HG03066 (cell line): ENCODE data around the gene PXDC1.

Source experiments
- ATAC-seq: cut with Tn5 transposase; IDR thresholded peaks from one replicate; pipeline ENCODE4 v1.9.1; 2021; ENCODE audit warnings: low read depth; ENCODE audit not compliant: unreplicated experiment

PXDC1 gene, protein sequence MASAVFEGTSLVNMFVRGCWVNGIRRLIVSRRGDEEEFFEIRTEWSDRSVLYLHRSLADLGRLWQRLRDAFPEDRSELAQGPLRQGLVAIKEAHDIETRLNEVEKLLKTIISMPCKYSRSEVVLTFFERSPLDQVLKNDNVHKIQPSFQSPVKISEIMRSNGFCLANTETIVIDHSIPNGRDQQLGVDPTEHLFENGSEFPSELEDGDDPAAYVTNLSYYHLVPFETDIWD

DNA sequence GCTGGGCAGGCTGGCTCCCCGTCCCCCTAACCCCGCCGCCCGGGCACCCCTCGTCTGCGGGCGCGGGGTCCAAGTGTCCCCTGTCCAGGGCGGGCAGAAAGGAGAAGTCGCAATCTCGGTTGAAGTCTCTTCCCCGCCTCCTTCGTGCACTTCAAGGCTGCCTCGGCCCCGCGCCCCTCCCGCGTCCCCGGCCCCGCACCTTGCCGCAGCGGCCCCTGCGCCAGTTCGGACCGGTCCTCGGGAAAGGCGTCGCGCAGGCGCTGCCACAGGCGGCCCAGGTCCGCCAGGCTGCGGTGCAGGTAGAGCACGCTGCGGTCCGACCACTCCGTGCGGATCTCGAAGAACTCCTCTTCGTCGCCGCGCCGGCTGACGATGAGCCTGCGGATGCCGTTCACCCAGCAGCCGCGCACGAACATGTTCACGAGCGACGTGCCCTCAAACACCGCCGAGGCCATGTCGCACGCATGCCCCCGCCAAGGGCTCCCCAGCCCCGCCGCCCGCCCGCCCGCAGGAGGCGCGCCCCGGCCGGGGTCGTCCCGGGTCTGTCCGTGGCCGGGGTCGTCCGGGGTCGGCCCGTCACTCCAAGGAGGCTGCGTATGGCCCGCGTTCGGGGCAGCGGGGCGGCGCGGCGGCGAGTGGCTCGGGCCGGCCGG, at the start of gene PXDC1:
PXDC1 (minus strand) TSS at position 637 of the 653 bp plus-strand sequence; CDS start at position 455, 182 bp downstream.
- peak; percentile 6 for ATAC-seq

DNA sequence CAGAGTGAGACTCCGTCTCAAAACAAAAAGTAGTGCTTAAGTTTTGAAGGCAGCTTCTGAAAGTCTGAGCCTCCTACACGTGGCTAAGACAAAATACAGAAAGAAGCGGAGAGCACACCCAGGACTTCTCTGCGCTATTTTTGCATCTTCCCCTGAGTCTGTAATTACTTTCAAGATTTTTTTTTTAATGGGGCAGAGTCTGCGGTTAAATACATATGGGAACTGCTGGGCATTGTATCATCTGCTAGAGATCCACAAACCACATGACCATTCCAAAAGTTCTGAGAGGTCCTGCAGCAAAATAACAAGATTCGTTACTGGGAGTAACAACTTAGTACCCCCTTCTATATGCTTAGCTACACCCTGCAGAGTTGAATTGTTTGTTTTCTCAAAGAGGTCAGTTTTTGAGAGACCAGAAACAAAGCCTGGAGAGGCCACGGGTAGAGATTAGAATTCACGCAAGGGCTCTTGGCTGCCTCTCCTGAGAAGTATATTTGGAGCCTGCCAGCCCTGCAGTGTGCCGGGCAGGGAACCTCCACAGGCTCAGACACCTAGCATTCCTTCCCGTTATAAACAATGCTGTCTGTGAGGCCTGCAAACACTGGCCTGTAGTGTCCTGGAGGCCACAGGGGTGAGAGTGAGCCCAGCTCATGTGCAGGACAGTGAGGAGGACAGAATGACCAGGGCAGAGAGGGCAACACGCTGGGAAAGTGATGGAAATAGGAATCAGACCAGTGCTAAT, 49.5 kb upstream of the PXDC1 start:
- no peak for ATAC-seq

DNA sequence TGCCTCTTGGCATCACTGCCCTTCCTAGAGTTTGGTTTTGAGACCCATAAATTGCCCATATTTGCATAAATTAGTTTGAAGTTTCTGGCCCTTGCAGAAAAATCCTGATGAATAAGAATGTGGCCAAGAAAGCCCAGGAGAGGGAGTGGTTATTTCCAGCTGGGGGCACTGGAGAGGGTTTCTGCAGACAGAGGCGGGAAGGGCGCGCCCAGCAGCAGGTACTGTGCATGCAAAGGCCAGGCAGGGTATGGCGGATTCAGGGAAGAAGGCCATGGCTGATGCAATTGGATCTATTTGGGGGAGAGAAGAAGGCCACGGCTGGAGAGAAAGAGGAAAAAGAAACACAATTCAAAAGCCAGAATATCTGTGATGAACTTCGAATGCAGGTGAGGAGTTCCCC, 48.2 kb upstream of the PXDC1 start:
- ATAC-seq = no peak

DNA sequence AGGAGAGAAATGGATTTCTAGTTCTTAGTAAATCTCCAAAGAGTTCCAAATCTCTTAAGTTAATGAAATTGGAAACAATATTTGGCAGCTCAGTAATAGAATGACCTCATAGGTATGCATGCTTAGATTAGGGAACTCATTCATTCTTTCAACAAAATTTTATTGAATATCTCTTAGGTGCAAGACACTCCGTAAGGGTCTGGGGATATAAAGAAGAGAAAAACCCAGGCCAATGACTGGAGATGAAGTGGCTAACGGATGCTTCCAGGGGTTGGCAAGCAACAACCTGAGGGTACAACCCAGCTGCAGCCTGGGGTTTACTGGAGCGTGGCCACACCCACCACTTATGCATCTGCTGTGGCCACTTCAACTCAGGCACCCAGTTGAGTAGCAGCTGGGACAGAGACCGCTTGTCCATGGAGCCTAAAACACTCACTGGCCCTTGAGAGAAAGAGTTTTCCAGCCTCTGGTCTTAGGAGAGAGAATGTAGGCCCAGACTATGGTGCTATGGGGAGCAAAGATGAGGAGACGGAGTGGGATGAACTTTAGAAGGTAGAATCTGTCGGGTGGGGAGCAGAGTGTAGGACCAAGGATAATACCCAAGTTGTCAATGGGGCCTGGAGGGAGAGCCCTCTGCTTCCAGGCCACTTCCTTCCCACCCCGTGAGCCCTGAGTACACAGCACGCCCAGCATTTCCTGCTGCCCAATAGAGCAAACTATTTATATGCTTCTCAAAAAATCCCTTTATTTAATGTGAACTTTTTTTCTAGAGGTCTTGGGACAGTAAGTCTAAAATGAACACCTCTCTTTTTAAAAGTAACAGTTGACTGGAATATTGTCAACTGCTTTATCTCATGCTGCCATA, 46.8 kb upstream of the PXDC1 start:
- no peak for ATAC-seq

DNA sequence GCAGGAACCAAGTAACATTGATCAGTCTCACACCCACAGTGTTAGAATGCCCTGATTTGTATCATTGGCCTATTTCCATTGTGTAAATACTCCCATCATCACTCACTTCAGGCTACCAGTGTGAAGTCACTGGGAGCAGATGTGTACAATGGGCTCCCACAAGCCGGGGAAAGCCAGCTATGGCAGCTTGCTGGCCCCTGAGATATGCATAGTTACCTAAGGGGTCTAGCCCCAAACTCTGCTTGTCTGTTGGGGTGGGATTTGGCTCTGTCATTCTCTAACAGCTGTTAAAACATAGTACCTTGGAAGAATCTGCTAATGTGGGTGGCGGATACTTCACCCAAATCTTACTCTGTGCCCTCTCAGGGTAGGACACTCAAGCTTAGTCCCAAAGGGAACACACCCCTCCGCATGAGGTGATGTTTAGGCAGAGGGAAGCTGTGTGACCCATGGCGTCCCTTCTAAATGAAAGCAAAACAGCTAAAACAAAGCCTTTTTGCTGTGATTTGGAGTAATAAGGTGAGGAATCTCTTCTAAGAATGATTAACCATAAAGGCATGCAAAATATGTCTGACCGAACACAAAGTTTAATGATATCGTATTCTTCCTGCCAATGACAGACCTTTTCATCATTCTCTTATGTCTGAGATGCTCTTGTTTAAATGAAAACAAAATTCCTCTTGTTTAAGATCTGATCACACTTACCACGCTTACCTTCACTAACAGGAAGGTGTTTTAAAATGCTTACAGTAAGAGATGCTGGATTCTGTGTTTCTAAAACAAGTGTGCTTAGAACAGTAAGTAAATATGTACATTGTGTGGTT, 45.9 kb upstream of the PXDC1 start:
- ATAC-seq = no peak

DNA sequence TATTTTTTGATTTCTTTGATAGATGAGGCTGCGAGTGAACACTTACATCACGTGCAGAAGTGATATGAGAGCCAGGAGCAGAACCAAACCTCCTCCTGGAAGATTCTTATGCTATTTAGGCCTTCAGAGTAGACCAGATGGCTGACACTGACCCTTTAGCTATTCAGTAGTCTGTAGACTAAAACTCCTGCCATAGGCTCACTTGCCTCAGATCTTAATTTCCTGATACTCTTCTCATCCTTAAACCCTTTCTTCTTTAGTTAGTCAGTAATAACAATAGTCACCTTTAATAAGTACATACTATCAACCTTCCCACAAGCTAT, 45.2 kb upstream of the PXDC1 start:
- no peak for ATAC-seq

DNA sequence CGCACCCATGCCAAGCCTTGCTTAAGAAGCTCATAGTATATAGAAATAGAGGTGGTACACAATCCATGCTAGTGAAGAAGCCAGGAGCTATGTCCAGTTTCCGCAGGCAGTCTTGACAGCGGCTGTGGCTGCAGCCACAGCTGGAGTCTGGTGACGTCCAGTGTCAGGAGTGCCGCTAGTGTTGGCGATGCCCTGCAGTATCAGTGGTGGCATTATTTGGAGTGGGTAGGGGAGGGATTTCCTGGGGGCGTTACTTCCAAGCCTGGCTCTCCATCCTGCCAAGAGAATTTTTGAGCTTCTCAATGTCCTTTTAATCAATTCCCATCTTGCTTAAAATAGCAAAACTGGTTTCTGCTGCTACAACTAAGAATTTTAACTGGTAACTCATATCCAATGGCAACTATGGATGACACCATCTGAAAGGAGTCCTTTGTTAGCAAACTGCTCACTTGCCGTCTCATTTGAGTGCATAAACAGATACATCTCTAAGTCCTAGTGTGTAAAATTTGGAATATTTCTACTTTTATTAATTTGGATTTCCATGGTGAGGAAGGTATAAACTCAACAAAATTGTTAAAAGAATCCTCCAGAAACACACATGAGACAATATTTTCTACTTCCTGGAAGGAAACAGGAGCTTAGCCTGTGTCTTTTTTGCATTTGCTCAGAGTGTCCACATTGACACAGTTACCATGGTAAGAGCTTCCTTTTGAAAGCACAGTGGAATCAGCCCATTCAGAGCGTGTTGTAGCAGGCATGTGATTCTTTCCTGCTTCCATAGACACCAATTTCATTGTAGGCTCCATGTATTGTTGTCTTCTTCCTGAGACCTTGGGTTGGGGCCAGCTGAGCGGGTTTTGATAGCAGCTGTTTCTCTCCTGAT, 44.6 kb upstream of the PXDC1 start:
- ATAC-seq = no peak

DNA sequence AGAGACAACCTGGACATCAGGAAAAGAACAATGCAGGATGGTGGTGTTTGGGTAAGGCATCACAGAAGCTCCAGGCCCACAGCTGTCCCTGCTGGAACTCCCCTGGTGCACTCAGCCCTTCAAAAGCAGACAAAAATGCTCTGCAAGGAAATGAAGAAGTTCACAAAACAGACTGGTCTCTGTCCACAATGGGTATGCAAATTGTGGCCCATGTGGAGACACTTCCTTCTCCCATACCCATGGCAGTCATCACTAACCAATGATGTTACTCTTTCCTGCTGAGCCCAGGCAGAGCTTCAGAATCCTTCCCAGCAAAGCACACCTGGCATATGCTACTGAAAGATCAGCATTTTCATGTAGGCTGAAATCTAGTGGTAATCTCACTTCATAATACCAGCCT, 42.6 kb upstream of the PXDC1 start:
- peak; percentile 77 for ATAC-seq

DNA sequence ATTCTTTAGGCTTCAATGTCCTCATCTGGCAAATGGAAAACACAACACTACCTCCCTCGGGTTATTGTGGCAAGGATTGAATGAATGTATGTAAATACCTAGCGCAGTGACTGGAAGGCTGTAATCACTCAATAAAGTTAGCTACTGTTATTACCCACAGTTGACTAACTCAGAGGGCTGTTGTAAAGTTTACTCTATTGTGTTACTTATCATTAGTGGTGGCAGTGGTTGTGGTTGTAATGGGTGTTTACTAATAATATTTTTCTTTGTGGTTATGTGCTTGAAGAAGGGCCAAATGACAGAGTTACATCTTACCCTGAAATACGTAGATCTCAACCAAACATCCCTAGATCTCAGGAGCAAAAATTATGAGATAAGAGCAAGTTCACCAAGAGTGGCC, 42.0 kb upstream of the PXDC1 start:
- ATAC-seq = no peak

DNA sequence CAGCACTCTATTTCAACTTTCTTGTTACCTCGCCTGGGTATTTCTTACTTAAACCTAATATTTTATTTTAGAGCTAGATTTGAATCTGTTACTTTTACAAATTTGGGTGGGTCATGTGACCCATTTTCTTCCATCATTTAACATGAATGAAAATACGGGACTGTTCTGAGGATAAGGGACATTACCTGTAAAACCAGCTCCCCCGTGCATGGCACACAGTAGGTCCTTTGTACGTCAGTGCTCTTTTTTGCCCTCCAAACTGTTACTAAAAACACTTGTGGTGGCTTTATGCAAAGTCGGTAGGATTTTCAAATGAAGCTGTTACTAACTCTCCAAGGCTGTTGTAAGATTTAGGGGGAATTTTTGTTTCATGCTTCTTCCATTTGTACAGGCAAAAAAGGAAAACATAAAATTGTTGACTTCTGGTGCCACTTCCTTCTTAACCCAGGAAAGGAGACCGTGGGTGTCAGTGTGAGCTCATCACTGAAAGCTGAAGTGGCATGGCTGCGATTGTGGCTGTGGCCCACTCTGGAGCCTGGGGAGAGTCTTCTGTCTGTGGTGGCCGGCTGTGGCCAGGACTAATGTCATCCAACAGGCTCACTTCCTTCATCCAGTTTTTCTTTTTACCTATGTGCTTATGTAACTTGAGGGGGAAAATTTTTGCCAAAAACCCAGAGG, 40.2 kb upstream of the PXDC1 start:
- ATAC-seq = no peak

DNA sequence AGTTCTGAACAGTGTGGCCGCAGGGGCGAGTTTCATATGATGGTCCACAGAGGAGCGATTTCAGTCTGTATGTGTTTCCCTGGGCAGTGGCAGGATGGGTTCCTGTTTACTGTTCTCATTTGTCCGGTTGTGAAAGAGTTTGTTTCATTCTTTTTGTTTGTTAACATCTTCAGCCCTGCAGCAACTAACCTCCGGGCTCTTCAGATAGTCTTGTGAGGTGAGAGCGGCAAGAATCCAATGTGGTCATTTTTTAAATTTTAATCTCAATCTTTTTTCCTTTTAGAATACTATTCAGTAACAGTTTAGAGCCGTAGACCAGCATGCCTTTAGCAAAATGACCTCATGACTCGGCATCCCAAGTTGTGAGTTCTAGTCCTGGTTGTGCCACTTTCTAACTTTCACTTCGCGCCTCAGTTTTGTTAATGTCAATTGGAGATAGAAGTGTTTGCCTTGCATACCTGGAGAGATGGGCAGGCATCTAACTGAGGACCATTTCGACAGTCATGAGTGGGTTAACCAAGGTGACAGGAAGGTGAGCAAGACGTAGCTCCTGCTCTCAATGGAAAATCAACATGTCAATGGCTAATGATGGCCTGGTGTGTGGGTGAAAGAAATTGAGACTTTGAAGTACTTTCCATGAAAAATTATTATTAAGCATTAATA, 38.5 kb upstream of the PXDC1 start:
- no peak for ATAC-seq

DNA sequence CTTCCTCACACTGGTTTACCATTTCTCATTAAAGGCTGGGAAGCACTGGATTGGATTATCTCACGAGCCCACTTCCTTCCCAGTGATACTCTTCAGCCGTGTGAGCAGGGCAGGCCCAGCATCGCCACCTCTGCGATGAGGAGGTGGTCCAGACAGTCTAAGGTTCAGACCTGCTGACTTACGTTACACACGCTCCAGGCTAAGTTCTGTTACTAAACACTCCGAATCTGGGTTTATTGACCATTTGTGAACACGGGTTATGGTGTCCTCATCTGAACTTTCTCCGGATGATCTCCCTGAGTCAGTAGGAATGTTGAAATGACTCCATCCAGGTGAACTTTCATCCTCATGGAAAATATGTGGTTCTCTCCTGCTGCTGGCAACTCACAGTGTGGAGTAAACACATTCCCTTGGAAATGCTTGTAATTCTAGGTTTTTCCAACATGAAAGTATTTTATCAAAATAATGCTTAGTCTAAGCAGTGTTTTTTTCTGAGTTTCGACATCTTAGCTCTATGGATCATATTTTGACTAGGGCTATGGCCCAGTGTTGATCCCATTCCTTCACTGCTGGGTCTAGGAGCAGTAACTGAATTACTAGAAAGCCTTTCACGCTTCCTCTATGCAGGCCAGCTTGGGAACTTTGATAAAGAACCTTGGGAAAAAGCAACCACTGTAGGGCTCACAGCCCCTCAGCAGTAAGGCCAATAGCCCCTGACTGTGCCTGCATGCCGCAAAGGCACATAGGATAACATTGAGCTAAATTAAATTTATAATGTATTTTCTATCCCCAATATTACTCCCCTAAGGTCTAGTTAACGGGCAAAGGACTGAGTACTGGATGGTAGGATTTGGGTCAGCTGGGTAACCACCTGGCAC, 37.7 kb upstream of the PXDC1 start:
- ATAC-seq = no peak

DNA sequence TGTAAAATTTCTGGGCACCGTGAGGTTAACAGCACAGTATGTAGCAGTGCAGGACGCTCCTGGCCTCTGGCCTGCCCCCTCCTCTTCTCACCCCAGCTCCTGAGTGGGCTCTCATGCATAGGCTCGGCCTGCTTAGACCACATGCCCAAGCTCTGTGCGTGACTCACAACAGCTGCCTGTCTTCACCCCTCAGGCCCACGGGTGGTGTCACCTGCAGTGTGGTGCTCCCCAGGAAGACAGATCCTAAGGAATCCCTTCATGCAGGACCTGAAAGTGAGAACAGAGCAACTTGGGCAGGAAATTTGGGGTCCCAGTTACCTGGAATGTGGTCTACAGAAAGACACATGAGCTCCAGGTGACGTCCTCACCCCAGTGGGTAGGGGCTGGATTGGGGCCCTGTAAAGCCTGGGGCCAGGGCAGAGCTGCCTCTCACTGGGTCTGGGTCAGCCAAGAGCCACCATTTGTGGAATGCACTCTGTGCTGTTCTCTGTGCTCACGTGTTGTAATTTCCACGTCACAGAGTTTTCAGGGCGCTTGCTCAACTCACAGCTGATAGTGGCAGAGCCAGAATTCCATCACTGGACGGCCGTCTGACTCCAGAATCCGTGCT, 37.0 kb upstream of the PXDC1 start:
- no peak for ATAC-seq

DNA sequence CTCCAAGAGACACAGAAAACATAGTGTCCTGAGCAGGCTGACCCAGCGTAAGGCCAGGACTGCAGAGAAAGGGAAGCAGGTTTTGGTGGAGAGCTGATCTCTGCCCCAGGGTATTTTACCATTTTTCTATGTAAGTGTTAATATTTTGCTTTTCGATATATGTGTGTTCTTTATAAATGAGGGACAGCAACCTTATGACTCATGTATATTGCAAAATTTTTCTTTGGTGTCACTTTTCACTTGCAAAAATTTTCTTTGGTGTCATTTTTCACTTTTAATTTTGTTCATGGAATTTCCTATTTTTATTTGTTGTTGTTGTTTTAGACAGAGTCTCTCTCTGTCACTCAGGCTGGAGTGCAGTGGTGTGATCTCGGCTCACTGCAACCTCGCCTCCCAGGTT, 34.6 kb upstream of the PXDC1 start:
- ATAC-seq = no peak

DNA sequence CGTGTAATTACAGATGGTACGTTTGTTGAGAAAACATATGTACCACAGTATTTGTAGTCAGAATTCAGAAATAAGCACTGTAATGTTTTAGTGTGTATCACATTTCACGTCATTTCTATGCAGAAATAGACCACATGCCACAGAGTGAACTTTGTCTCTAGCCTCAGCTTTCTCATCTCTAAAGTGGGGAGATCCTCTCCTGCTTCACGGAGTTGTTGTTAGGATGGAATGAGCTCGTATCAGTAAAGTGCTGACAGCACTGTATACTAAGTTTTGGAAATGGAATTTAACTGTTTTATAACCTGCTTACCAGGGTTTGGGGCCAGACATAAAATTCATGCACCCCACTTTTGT, 34.2 kb upstream of the PXDC1 start:
- no peak for ATAC-seq

DNA sequence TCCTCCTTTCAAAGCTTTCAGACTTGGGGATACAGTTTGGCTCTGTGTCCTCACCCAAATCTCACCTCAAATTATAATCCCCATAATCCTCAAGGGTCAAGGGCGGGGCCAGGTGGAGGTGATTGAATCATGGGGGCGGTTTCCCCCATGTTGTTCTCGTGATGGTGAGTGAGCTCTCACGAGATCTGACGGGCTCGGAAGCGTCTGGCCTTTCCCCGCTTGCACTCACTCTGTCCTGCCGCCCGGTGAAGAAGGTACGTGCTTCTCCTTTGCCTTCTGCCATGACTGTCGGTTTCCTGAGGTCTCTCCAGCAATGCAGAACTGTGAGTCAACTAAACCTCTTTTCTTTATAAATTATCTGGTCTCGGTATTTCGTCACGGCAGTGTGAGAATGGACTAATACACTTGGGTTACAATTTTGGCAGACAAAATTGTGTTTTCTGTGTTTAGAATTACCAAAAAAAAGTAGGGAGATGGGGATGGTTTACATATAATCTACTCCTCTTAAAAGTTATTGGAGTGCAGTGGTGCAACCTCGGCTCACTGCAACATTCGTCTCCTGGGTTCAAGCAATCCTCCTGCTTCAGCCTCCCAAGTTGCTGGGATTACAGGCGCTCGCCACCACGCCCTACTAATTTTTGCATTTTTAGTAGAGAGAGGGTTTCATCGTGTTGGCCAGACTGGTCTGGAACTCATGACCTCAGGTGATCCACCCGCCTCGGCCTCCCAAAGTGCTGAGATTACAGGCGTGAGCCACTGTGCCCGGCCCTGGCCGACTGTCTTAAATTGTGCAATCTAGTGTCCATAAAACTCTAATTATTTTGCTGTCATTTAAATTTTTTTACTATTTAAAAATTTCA, 33.6 kb upstream of the PXDC1 start:
- no peak for ATAC-seq
